ENCODE data around the gene SRPK1. TPM values are rescaled to one million over a fixed set of nuclear protein-coding genes. Genes with fewer than 3 reads are reported as not detected.

SRPK1 gene
- 10 to 100 TPM; 91.3 to 97.8 (median 92.2) TPM for total RNA-seq

DNA sequence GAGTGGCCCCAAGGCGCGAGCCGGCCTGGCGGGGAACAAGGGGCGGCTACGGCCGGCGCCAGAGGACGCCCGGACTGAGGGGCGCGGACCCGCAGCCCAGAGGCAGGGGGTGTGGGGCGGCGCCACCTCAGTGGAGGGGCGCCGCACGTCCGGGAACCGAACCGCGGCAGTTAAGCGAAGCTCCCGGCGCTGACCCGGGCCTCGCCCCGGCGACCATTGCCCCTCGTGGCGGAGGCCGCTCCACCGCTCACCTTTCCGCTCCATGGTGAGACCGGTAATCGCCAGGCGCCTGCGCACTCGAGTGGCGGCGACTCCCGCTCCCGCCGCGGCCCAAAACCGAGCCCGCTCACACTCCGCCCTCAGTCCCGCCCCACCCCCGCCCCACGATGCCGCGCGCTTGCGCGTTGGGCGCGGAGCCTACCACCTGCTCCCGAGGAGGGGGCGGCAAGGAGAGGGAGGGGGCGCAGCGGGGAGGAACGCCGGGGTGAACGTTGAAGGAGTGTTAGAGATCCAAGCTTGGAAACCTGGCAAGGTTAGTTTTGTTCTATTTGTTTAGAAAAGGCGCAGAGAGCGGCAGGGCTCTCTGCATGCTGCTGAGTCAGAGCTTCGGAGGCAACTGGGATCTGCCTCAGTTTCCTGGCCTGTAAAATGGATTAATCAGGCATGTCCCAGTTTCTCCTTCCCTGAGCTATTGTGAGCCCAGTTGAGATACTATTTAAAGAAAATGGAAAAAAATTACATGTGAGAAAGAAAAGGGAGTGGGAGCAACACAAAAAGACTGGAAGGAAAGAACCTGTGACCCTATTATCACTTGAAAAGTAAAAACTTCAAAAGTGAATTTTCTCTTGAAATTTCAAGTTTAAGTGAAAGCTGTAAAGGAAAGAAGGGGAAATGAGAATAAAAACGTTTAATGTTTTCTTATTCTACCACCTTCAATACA, at the start of gene SRPK1:
SRPK1 (minus strand) TSS at position 306 of the 940 bp plus-strand sequence; CDS start at position 264, 42 bp downstream.
- H3K4me3 Mint-ChIP-seq = peak within 1 kb of the TSS; percentile 93

DNA sequence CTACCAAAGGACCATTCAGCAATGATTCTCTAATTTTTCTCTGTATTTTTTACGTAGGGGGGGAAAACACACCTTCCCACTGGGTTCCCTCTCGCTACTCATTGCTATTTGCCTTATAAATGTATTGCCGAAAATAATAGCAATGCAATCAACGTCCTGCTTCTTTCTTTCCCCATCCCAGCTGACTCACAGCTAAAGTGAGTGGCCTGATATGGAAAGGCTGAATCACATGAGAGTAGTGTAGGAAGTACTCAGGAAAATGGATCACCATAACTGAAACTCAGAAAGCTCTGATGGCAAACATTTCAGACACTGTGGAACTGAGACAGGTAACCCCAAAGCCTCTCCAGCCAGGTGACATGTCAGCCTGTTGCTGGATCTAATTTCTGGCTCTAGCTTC, 49.3 kb upstream of the SRPK1 start:
- no peaks in the 10 kb centered on the region for H3K9me3 Mint-ChIP-seq
- H3K27me3 Mint-ChIP-seq (ENCODE audit: low read depth) = peaks cover 3% of the 10 kb centered on the region
- DNase-seq (no peak), ATAC-seq (no peak)
- H3K36me3 Mint-ChIP-seq (ENCODE audit: insufficient read depth) = no peaks in the 10 kb centered on the region
- H3K4me3 Mint-ChIP-seq = no peak overlapping the region
- no peaks in the 10 kb centered on the region for H3K4me1 Mint-ChIP-seq (ENCODE audit: low read depth)

More for the DNA sequence above, at the start of gene SRPK1:
- peaks cover 10% of the 10 kb centered on the region for H3K36me3 Mint-ChIP-seq (ENCODE audit: insufficient read depth)
- peaks cover 34% of the 10 kb centered on the region for H3K4me1 Mint-ChIP-seq (ENCODE audit: low read depth)
- DNase-seq (peak; percentile 82), ATAC-seq (peak; percentile 77 to 79)
- H3K27me3 Mint-ChIP-seq (ENCODE audit: low read depth) = no peaks in the 10 kb centered on the region
- H3K9me3 Mint-ChIP-seq = no peaks in the 10 kb centered on the region

DNA sequence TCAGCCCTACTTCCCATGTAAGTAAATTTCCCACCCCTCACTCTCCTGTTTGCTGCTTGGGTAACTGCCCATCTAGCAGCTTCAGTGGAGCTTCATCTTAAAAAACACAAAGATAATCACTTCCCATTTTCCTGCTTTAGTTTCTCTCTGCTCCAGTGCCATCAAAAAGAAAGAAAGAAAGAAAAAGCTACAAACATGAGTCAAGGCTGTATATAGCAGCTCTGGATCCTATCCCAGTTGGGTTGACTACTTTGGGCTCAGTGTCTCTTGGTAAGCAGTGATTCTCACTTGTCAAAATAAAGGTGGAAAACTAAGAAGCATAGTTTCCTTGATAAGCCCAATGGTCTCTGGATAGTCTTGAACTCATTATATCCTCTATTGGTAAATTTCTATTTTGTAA, 48.7 kb upstream of the SRPK1 start:
- Mint-ChIP-seq H3K9me3 (no peaks in the 10 kb centered on the region), H3K36me3 (ENCODE audit: insufficient read depth) (no peaks in the 10 kb centered on the region), H3K27me3 (ENCODE audit: low read depth) (peaks cover 3% of the 10 kb centered on the region), H3K4me1 (ENCODE audit: low read depth) (no peaks in the 10 kb centered on the region), H3K4me3 (no peak overlapping the region)
- DNase-seq (no peak), ATAC-seq (no peak)

DNA sequence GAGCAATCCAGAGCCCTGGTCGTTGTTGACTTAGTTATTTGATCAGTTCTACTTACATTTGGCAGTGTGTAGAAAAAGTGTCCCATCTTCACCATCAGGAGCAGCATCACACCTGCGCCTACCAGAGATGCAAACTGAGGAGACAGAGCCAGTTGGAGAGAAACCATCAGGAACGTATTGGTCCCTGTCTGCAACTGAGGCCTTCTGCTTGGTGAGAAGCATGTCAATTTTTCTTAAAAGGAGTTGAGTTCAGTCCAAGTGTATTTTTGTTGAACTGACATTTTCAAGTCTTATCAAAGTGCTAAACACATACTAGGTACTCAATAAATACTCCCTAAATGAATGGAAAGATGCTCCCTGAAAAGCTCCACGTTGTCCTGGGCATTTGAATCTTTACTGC, 47.9 kb upstream of the SRPK1 start:
- DNase-seq = no peak
- no peaks in the 10 kb centered on the region for H3K36me3 Mint-ChIP-seq (ENCODE audit: insufficient read depth)
- no peak overlapping the region for H3K4me3 Mint-ChIP-seq
- H3K27me3 Mint-ChIP-seq (ENCODE audit: low read depth) = peaks cover 3% of the 10 kb centered on the region
- no peaks in the 10 kb centered on the region for H3K4me1 Mint-ChIP-seq (ENCODE audit: low read depth)
- ATAC-seq = no peak
- no peaks in the 10 kb centered on the region for H3K9me3 Mint-ChIP-seq

DNA sequence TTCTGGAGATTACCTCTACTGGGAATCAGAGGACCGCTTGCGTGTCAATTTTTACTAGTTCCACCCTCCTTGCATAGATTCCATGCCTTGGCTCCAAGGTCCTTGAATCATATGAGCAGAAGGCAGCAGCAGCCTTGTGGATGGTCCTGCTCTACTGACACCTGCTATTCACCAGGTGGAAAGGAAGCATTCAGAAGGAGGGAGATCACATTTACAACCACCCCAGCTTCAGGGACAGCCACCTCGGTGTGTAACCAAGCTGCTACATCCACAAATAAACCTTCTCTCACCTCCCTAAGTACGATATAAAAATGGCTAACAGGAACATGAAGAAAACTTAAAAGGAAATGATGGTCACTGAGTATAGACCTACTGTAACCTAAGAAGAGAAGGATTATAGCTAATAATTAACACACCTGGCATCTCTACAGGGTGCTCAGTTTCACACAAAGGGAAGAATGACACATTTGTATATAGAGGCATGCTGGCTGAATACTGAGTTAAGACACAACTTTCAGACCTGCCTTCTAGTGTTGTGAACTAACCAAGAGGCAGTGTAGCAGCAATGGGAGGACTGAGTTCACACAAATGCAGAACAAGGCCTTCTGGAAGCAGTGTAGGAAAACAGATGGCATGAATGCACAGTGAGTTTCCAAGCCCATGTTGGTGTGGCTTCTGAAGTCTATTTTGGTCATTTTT, 46.3 kb upstream of the SRPK1 start:
- Mint-ChIP-seq H3K27me3 (ENCODE audit: low read depth) (peaks cover 3% of the 10 kb centered on the region), H3K4me3 (no peak overlapping the region), H3K36me3 (ENCODE audit: insufficient read depth) (no peaks in the 10 kb centered on the region), H3K9me3 (no peaks in the 10 kb centered on the region), H3K4me1 (ENCODE audit: low read depth) (no peaks in the 10 kb centered on the region)
- no peak for ATAC-seq
- no peak for DNase-seq

DNA sequence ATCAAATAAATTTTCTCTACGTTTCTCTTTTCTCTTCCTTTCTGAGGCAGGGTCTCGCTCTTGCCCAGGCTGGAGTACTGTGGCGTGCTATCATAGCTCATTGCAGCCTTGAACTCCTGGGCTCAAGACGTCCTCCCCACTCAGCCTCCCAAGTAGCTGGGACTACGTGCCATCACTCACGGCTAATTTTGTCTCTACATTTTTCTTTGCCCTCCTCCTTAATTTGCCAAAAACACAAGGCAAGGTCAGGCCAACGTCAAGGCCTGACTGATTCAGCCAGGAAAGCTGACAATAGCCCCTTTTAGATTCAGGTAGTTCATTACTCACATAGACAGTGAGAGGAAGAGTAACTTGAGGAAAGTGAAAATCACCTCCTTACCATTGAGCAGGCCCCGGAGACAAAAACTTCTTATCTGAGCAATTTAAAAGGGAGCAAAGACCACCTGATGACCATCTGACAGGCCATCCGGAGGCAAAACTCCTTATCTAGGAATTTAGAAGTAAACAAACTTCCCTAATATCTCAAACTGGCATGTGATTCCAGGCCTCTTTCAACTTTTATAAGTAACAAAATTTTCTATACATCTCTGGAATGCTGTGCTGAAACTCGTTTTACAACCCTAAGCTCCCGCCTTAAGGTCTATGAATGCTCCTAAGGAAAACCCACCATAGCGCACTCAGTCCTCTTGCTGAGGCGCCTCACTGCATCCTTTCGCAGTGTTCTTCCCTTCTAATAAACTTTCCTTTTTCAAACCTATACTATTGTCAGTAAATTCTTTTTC, 42.1 kb upstream of the SRPK1 start:
- ATAC-seq (no peak), DNase-seq (no peak)
- H3K4me1 Mint-ChIP-seq (ENCODE audit: low read depth) = no peaks in the 10 kb centered on the region
- no peak overlapping the region for H3K4me3 Mint-ChIP-seq
- no peaks in the 10 kb centered on the region for H3K36me3 Mint-ChIP-seq (ENCODE audit: insufficient read depth)
- H3K9me3 Mint-ChIP-seq = no peaks in the 10 kb centered on the region
- H3K27me3 Mint-ChIP-seq (ENCODE audit: low read depth) = peaks cover 21% of the 10 kb centered on the region

DNA sequence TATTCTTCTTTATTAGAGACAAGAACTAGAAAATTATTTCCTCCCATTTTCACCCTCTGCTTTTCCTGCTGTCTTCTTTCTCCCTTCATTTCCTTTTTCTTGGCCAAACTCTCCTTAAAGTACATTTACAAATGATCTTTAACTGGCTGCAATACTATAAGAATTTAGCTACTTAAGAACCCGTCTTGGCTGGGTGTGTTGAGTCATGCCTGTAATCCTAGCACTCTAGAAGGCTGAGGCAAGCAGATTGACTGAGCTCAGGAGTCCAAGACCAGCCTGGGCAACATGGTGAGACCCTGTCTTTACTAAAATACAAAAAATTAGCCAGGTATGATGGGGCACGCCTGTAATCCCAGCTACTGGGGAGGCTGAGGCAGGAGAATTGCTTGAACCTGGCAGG, 39.3 kb upstream of the SRPK1 start:
- no peak for DNase-seq
- no peak for ATAC-seq
- H3K4me3 Mint-ChIP-seq = no peak overlapping the region
- H3K4me1 Mint-ChIP-seq (ENCODE audit: low read depth) = no peaks in the 10 kb centered on the region
- H3K36me3 Mint-ChIP-seq (ENCODE audit: insufficient read depth) = no peaks in the 10 kb centered on the region
- peaks cover 20% of the 10 kb centered on the region for H3K27me3 Mint-ChIP-seq (ENCODE audit: low read depth)
- no peaks in the 10 kb centered on the region for H3K9me3 Mint-ChIP-seq

DNA sequence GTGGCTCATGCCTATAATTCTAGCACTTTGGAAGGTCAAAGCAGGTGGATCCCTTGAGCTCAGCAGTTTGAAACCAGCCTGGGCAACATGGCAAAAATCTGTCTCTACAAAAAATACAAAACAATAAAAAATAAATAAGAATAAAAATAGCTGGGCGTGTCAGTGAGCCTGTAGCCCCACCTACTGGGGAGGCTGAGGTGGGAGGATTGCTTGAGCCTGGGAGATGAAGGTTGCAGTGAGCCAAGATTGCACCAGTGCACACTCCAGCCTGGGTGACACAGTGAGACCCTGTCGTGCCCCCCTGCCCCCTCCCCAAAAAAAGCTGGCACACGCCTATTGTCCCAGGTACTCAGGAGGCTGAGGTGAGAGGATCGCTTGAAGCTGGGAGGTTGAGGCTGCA, 35.1 kb upstream of the SRPK1 start:
- no peaks in the 10 kb centered on the region for H3K36me3 Mint-ChIP-seq (ENCODE audit: insufficient read depth)
- H3K27me3 Mint-ChIP-seq (ENCODE audit: low read depth) = peaks cover 14% of the 10 kb centered on the region
- no peaks in the 10 kb centered on the region for H3K9me3 Mint-ChIP-seq
- H3K4me1 Mint-ChIP-seq (ENCODE audit: low read depth) = peaks cover 3% of the 10 kb centered on the region
- DNase-seq (peak; percentile 8), ATAC-seq (no peak)
- no peak overlapping the region for H3K4me3 Mint-ChIP-seq

DNA sequence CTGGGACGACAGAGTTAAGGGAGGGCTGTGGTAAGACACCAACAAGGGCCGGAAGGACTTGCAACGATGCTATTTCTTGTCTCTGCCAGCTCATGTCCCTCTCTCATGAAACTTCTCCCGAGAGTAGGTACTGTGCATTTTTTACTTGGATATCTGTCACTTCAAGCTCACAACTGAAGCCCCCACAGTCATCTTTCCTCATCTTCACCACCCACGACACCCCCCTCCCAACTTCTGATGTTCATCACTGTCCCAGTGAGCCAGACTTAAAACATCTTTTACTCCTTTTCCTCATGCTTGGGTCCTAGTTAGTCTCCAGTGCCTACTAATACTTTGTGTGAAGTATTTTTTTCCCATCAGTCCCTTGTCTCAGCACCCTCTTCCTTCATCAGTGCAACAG, 34.6 kb upstream of the SRPK1 start:
- H3K4me1 Mint-ChIP-seq (ENCODE audit: low read depth) = peaks cover 3% of the 10 kb centered on the region
- H3K27me3 Mint-ChIP-seq (ENCODE audit: low read depth) = peaks cover 14% of the 10 kb centered on the region
- DNase-seq (no peak), ATAC-seq (no peak)
- H3K9me3 Mint-ChIP-seq = no peaks in the 10 kb centered on the region
- no peaks in the 10 kb centered on the region for H3K36me3 Mint-ChIP-seq (ENCODE audit: insufficient read depth)
- no peak overlapping the region for H3K4me3 Mint-ChIP-seq

DNA sequence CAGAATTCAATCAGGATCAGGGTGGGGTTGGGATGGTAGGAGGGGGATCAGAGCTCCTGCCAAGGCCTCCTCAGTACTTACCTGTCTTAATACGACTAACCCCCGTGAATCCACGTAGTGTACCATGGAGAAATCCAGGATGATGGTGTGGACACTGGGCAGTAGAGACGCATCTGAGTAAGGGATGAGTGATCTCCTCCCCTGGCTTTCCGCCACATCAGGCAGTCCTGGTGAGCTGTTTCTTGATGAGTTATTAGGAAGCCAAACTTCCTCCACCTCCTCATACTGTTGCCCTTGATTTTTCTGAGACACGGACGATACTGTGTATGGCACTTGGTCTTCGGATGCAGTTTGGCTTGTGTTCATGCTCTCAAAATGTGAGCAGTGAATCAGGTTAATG, 34.2 kb upstream of the SRPK1 start:
- ATAC-seq (no peak), DNase-seq (no peak)
- H3K4me3 Mint-ChIP-seq = no peak overlapping the region
- H3K9me3 Mint-ChIP-seq = no peaks in the 10 kb centered on the region
- H3K36me3 Mint-ChIP-seq (ENCODE audit: insufficient read depth) = no peaks in the 10 kb centered on the region
- peaks cover 11% of the 10 kb centered on the region for H3K27me3 Mint-ChIP-seq (ENCODE audit: low read depth)
- peaks cover 3% of the 10 kb centered on the region for H3K4me1 Mint-ChIP-seq (ENCODE audit: low read depth)

DNA sequence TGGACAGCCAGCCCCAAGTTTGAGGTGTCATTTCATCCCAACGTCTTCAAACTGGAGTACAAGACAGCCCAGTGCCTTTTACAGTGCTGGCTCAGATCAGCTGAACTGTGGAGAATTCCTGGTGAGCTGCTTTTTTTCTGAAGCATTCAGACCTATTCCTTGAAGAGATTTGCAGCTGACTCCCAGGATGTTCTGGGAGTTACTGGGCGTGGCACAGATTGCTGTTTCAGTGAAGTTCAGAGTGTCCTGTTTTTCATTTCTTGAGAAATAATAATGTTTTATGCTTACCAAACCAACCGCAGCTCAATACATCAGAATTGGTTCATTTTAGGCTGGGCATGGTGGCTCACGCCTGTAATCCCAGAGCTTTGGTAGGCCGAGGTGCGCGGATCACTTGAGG, 33.4 kb upstream of the SRPK1 start:
- DNase-seq (no peak), ATAC-seq (no peak)
- Mint-ChIP-seq H3K9me3 (no peaks in the 10 kb centered on the region), H3K27me3 (ENCODE audit: low read depth) (peaks cover 6% of the 10 kb centered on the region), H3K4me1 (ENCODE audit: low read depth) (peaks cover 3% of the 10 kb centered on the region), H3K36me3 (ENCODE audit: insufficient read depth) (no peaks in the 10 kb centered on the region), H3K4me3 (no peak overlapping the region)

DNA sequence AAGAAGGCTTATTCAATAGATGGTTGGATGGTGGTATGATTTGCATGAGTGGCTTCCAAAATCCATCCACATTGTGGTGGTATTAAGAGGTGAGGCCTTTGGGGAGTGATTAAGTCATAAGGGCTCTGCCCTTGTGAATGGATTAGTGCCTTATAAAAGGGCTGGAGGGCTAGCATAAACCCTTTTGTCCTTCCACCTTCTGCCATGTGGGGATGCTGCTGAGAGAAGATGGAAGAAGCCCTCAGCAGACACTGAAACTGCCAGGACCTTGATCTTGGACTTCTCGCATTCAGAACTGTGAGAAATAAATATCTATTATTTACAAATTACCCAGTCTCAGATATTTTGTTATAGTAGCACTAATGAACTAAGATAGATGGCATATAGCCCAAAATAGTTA, 27.8 kb upstream of the SRPK1 start:
- H3K9me3 Mint-ChIP-seq = no peaks in the 10 kb centered on the region
- no peak overlapping the region for H3K4me3 Mint-ChIP-seq
- ATAC-seq (no peak), DNase-seq (no peak)
- H3K36me3 Mint-ChIP-seq (ENCODE audit: insufficient read depth) = no peaks in the 10 kb centered on the region
- H3K27me3 Mint-ChIP-seq (ENCODE audit: low read depth) = no peaks in the 10 kb centered on the region
- peaks cover 3% of the 10 kb centered on the region for H3K4me1 Mint-ChIP-seq (ENCODE audit: low read depth)

DNA sequence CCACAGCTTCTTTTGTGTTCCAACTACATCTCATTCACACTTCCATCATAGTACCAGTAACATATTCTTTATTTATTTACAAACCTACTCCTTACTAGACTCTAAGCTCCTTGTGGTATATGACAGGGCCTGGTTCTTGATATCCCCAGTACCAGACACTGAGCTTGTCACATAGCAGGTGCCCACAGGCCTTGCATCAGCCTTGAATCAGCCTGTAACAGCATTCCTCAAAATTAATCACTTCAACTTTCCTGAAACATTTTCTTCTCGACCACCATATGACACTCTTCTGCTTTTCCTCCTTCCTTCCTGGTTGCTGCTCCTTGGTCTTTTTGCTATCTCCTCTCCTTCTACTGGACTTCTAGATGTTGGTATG, 24.7 kb upstream of the SRPK1 start:
- Mint-ChIP-seq H3K36me3 (ENCODE audit: insufficient read depth) (no peaks in the 10 kb centered on the region), H3K27me3 (ENCODE audit: low read depth) (no peaks in the 10 kb centered on the region), H3K9me3 (no peaks in the 10 kb centered on the region), H3K4me3 (no peak overlapping the region), H3K4me1 (ENCODE audit: low read depth) (no peaks in the 10 kb centered on the region)
- DNase-seq (no peak), ATAC-seq (no peak)

DNA sequence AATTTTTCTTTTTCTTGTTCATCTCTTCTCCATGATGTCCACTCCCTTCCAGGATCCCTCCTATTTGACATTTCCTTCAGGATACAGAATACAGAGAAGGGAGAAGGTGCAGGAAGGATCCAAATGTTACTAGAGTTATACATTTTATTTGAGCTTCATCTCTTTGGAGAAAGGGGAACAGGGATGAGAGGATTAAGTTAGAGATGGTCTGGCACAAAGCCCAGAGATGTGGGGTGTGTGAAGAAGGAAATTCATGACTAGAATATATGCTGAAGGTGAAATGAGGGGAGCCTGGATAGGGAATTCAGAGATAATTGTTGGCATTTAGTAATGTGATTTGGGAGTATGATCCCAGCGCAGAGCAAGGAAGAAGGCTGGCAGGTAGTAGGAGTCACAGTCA, 22.5 kb upstream of the SRPK1 start:
- ATAC-seq (no peak), DNase-seq (no peak)
- Mint-ChIP-seq H3K9me3 (no peaks in the 10 kb centered on the region), H3K4me1 (ENCODE audit: low read depth) (no peaks in the 10 kb centered on the region), H3K36me3 (ENCODE audit: insufficient read depth) (no peaks in the 10 kb centered on the region), H3K27me3 (ENCODE audit: low read depth) (no peaks in the 10 kb centered on the region), H3K4me3 (no peak overlapping the region)
